Measurements from ENCODE around the gene ATG3. TPM values are rescaled to one million over a fixed set of nuclear protein-coding genes. Genes with fewer than 3 reads are reported as not detected.

ATG3 gene
- total and polyA plus RNA-seq, 9 of the 15 experiments (the other 6 are each of a cell fraction or from before 2014, with no cell fraction given), result 48.7 to 107 (median 64.7) TPM

- TF ChIP-seq RBM15 (IDR thresholded peaks at IDR 0.05; ENCODE audit: insufficient read depth, low read length), result no peak
- TF ChIP-seq, protein P1, sequence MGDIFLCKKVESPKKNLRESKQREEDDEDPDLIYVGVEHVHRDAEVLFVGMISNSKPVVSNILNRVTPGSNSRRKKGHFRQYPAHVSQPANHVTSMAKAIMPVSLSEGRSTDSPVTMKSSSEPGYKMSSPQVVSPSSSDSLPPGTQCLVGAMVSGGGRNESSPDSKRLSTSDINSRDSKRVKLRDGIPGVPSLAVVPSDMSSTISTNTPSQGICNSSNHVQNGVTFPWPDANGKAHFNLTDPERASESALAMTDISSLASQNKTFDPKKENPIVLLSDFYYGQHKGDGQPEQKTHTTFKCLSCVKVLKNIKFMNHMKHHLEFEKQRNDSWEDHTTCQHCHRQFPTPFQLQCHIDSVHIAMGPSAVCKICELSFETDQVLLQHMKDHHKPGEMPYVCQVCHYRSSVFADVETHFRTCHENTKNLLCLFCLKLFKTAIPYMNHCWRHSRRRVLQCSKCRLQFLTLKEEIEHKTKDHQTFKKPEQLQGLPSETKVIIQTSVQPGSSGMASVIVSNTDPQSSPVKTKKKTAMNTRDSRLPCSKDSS (IDR thresholded peaks at IDR 0.05; ENCODE audit: low read depth, partially characterized antibody), result no peak
- no peak for TF ChIP-seq SPI1 (IDR thresholded peaks at IDR 0.05; ENCODE audit: borderline replicate concordance, low read depth, low read length)
These were observed 21.3 kb upstream of the ATG3 start (continued) for GRCh38 chr3:112583105-112583504.

GRCh38 chr3:112582244-112582874 is 20.6 kb upstream of the ATG3 start:
- H3K4me1 ChIP-seq (replicated peaks in 1 of 2; ENCODE audit: control insufficient read depth in 2 of 2, insufficient read depth in 2 of 2, low read length in 2 of 2), result no peaks in the 10 kb centered on the region
- peaks cover 12% of the 10 kb centered on the region; the same call in 1 of the 3 replicates for H3K36me3 ChIP-seq (ENCODE audit: control insufficient read depth, insufficient read depth, low read length)
- ChIA-PET POLR2A (interaction anchor here (0.7 kb wide), 1 partner anchor 16 kb away, joined by 3 read pairs; no protein-coding TSS in a partner anchor), CTCF (ENCODE audit: low intra/inter-chr PET ratio) (interaction anchor here (1.2 to 2.1 kb wide), 4 partner anchors 60 to 705 kb away, joined by 3 to 8 read pairs (median 4); no protein-coding TSS in a partner anchor)
- in situ Hi-C loops (cut with MboI), result loop anchor here (25.0 kb wide), 1 partner anchor 705 kb away; no protein-coding TSS in a partner anchor
- no peaks in the 10 kb centered on the region for H3K9me3 ChIP-seq (replicated peaks; ENCODE audit: control insufficient read depth, insufficient read depth, low read depth, low read length)
- WGBS (ENCODE audit: insufficient coverage, low coverage, missing lambda C conversion rate), result 9% methylated on average over 2 of the region's 2 CpGs
- no peak overlapping the region for H3K4me2 ChIP-seq (ENCODE audit: insufficient read depth, low read length)
- peak; percentile 69 for FAIRE-seq
- DNase-seq (ENCODE audit: extremely low read depth in 1 of 4, low spot score in 3 of 4), result peak in 3 of 4 experiments; percentile 11 to 49 (median 16)
- no TSS peak for BruUV-seq (replicated peaks)
- no peak overlapping the region for H3K27ac ChIP-seq (ENCODE audit: extremely low read depth, low read depth, low read length)
- TF ChIP-seq, protein P2, sequence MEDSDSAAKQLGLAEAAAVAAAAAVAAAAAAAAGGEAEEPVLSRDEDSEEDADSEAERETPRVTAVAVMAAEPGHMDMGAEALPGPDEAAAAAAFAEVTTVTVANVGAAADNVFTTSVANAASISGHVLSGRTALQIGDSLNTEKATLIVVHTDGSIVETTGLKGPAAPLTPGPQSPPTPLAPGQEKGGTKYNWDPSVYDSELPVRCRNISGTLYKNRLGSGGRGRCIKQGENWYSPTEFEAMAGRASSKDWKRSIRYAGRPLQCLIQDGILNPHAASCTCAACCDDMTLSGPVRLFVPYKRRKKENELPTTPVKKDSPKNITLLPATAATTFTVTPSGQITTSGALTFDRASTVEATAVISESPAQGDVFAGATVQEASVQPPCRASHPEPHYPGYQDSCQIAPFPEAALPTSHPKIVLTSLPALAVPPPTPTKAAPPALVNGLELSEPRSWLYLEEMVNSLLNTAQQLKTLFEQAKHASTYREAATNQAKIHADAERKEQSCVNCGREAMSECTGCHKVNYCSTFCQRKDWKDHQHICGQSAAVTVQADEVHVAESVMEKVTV (CRISPR knock-in tag; IDR thresholded peaks at IDR 0.05), result peak; percentile 47; the same call in 1 of the 2 replicates
- TF ChIP-seq SMC3 (conservative IDR thresholded peaks at IDR 0.05; ENCODE audit: insufficient read depth, low read depth, low read length), result 0 out of 2 replicates have a peak, but pooled peaks have one; percentile 14
- TF ChIP-seq CBX1 (IDR thresholded peaks at IDR 0.05; ENCODE audit: low read depth), result no peak
- TF ChIP-seq GTF2F1 (IDR thresholded peaks at IDR 0.05; ENCODE audit: low read depth, low read length), result no peak
- TF ChIP-seq SP1 (CRISPR knock-in tag; IDR thresholded peaks at IDR 0.05), result no peak
- TF ChIP-seq SMAD2 (IDR thresholded peaks at IDR 0.05; ENCODE audit: low read depth, low read length), result no peak
- TF ChIP-seq CTCF (IDR thresholded peaks at IDR 0.05 in 2 of 3, conservative IDR thresholded peaks at IDR 0.05 in 1 of 3; ENCODE audit: insufficient read depth in 2 of 3, low read depth in 1 of 3, low read length in 3 of 3), result peak; percentile 30 to 72 (median 40); a peak in 5 of 6 replicates
- peak; percentile 67 to 76 for TF ChIP-seq RAD21 (CRISPR knock-in tag; conservative IDR thresholded peaks at IDR 0.05 in 1 of 2, IDR thresholded peaks at IDR 0.05 in 1 of 2)
- intact Hi-C loops (cut with micrococcal nuclease), result loop anchor here (1.0 to 10.0 kb wide), 4 partner anchors 61 to 410 kb away; partner anchors contain the start of gene GTPBP8
- ATAC-seq, result peak; percentile 53; the same call in 2 of the 3 replicates
- H3K79me2 ChIP-seq (ENCODE audit: control insufficient read depth, insufficient read depth, low read length), result no peaks in the 10 kb centered on the region
- H3K4me3 ChIP-seq, result no peak overlapping the region
- no peak overlapping the region for H2AFZ ChIP-seq (ENCODE audit: low read depth, low read length)
- no peak overlapping the region for H3K9ac ChIP-seq (ENCODE audit: insufficient read depth in 1 of 2, low read depth in 2 of 2, low read length in 2 of 2)
- H4K20me1 ChIP-seq (replicated peaks; ENCODE audit: control insufficient read depth, insufficient read depth, low read length), result no peaks in the 10 kb centered on the region
- no peaks in the 10 kb centered on the region for H3K9me1 ChIP-seq (ENCODE audit: control insufficient read depth, insufficient read depth, low read length)
- H3K27me3 ChIP-seq (ENCODE audit: control insufficient read depth in 2 of 2, insufficient read depth in 2 of 2, low read length in 2 of 2), result no peaks in the 10 kb centered on the region
